Measurements from ENCODE around the gene MAP3K4. TPM values are rescaled to one million over a fixed set of nuclear protein-coding genes. Genes with fewer than 3 reads are reported as not detected.

The MAP3K4 gene
- total RNA-seq, 1 experiment from 2014 or later = 37.1 TPM

GRCh38 chr6:161019324-161019839, 27.8 kb downstream of the MAP3K4 start:
- no peak for DNase-seq (ENCODE audit: low spot score)
- ChIA-PET POLR2A (ENCODE audit: low non-redundant PET) (no interaction called here), CTCF (no interaction called here)
- Histone ChIP-seq H3K4me3 (ENCODE audit: low read depth, low read length, poor library complexity, severe bottlenecking) (no peak overlapping the region), H3K27ac (ENCODE audit: low read depth, low read length, poor library complexity, severe bottlenecking) (no peak overlapping the region), H3K27me3 (replicated peaks; ENCODE audit: insufficient read depth, low read depth, low read length, poor library complexity) (no peaks in the 10 kb centered on the region), H3K36me3 (ENCODE audit: insufficient read depth, low read length, poor library complexity, severe bottlenecking) (no peaks in the 10 kb centered on the region), H3K9me3 (ENCODE audit: low read depth, low read length, poor library complexity, severe bottlenecking) (no peaks in the 10 kb centered on the region), H3K4me1 (ENCODE audit: insufficient read depth, low read length, poor library complexity, severe bottlenecking) (no peaks in the 10 kb centered on the region)
- BruUV-seq (replicated peaks) = no TSS peak
- intact Hi-C loops (cut with micrococcal nuclease; ENCODE audit: unreplicated experiment) = no loop called here
- TF ChIP-seq CTCF (conservative IDR thresholded peaks at IDR 0.05; ENCODE audit: low read depth, low read length) (no peak), EZH2 (IDR thresholded peaks at IDR 0.05; ENCODE audit: borderline replicate concordance, low read depth, low read length, poor library complexity, severe bottlenecking) (no peak)

- intact Hi-C loops (cut with micrococcal nuclease; ENCODE audit: unreplicated experiment) = no loop called here
- H3K36me3 ChIP-seq (ENCODE audit: insufficient read depth, low read length, poor library complexity, severe bottlenecking) = no peaks in the 10 kb centered on the region
- no peaks in the 10 kb centered on the region for H3K9me3 ChIP-seq (ENCODE audit: low read depth, low read length, poor library complexity, severe bottlenecking)
- no peak overlapping the region for H3K27ac ChIP-seq (ENCODE audit: low read depth, low read length, poor library complexity, severe bottlenecking)
- no peaks in the 10 kb centered on the region for H3K27me3 ChIP-seq (replicated peaks; ENCODE audit: insufficient read depth, low read depth, low read length, poor library complexity)
- H3K4me3 ChIP-seq (ENCODE audit: low read depth, low read length, poor library complexity, severe bottlenecking) = no peak overlapping the region
- DNase-seq (ENCODE audit: low spot score) = no peak
- H3K4me1 ChIP-seq (ENCODE audit: insufficient read depth, low read length, poor library complexity, severe bottlenecking) = no peaks in the 10 kb centered on the region
- POLR2A ChIA-PET (ENCODE audit: low non-redundant PET) = no interaction called here
- no TSS peak for BruUV-seq (replicated peaks)
- CTCF ChIA-PET = no interaction called here
- TF ChIP-seq EZH2 (IDR thresholded peaks at IDR 0.05; ENCODE audit: borderline replicate concordance, low read depth, low read length, poor library complexity, severe bottlenecking) = no peak
- TF ChIP-seq CTCF (conservative IDR thresholded peaks at IDR 0.05; ENCODE audit: low read depth, low read length) = no peak
Observed at GRCh38 chr6:161021543-161021942, 30.0 kb downstream of the MAP3K4 start.

- ChIA-PET POLR2A (ENCODE audit: low non-redundant PET) (no interaction called here), CTCF (no interaction called here)
- no TSS peak for BruUV-seq (replicated peaks)
- TF ChIP-seq EZH2 (IDR thresholded peaks at IDR 0.05; ENCODE audit: borderline replicate concordance, low read depth, low read length, poor library complexity, severe bottlenecking) (no peak), CTCF (conservative IDR thresholded peaks at IDR 0.05; ENCODE audit: low read depth, low read length) (no peak)
- Histone ChIP-seq H3K9me3 (ENCODE audit: low read depth, low read length, poor library complexity, severe bottlenecking) (no peaks in the 10 kb centered on the region), H3K36me3 (ENCODE audit: insufficient read depth, low read length, poor library complexity, severe bottlenecking) (no peaks in the 10 kb centered on the region), H3K27ac (ENCODE audit: low read depth, low read length, poor library complexity, severe bottlenecking) (no peak overlapping the region), H3K27me3 (replicated peaks; ENCODE audit: insufficient read depth, low read depth, low read length, poor library complexity) (no peaks in the 10 kb centered on the region), H3K4me3 (ENCODE audit: low read depth, low read length, poor library complexity, severe bottlenecking) (no peak overlapping the region), H3K4me1 (ENCODE audit: insufficient read depth, low read length, poor library complexity, severe bottlenecking) (no peaks in the 10 kb centered on the region)
- no peak for DNase-seq (ENCODE audit: low spot score)
- intact Hi-C loops (cut with micrococcal nuclease; ENCODE audit: unreplicated experiment) = no loop called here
Observed at GRCh38 chr6:161021998-161022743, 30.6 kb downstream of the MAP3K4 start.

All from A673 (cell line).